Measurements from ENCODE around the gene HAVCR1.
"Not testable (repeated sequence)": the region's sequence is repeated elsewhere in the genome, so short reads cannot be mapped to it uniquely, and the experiment has no call there.

The HAVCR1 gene

DNA sequence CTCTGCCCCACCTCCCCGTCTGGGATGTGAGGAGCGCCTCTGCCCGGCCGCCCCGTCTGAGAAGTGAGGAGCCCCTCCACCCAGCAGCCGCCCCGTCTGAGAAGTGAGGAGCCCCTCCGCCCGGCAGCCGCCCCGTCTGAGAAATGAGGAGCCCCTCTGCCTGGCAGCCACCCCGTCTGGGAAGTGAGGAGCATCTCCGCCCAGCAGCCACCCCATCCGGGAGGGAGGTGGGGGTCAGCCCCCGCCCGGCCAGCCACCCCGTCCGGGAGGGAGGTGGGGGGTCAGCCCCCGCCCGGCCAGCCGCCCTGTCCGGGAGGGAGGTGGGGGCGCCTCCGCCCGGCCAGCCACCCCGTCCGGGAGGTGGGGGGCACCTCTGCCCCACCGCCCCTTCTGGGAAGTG, 44.8 kb downstream of the HAVCR1 start:
- in situ Hi-C loops (cut with MboI; ENCODE audit: low sequenced_read_pairs): not testable (repeated sequence)

DNA sequence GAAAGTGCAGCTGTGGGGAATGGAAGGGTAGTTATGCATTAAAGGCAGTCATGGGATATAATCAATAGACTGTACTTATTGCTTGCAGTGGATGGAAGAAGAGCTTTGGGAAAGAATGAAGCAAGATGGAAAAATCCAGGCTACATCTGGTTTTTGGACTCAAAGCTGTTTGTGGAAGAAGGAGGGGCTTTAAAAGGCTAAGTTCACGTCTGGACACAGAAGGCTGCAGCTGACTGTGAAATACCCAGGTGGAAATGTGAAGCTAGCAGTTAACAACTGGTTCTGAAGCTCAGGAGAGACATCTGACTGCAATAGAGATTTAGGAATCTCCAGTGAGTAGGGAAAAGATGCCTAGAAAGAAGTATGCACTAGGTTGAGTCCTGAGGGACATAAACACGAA, 52.7 kb downstream of the HAVCR1 start:
- in situ Hi-C loops (cut with MboI; ENCODE audit: low sequenced_read_pairs): no loop called here

DNA sequence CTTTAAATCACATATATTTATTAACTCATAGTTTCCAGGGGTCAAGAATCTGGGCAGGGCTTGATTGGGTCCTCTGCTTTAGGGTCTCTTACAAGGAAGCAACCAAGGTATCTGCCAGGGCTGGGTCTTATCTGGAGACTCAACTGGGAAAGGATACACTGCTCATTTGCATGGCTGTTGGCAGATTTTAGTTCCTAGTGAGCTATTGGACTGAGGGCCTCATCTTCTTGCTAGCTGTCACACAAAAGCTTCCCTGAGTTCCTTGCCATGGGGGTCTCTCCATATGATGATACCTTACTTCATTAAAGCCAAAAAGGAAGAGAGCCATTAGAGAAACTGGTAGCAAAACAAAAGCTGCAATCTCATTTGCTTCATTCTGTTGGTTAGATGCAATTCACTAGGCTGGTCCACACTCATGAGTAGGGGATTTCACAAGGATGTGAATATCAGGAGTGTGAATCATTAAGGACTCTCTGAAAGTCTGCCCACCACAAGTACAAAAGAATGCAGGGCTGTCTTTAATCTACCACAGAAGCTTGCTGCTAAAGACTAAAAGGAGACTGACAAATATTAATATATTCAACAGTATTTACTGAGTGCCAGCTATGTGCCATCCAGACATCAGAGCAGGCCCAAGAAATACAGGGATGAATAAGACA, 53.9 kb downstream of the HAVCR1 start:
- in situ Hi-C loops (cut with MboI; ENCODE audit: low sequenced_read_pairs): no loop called here

DNA sequence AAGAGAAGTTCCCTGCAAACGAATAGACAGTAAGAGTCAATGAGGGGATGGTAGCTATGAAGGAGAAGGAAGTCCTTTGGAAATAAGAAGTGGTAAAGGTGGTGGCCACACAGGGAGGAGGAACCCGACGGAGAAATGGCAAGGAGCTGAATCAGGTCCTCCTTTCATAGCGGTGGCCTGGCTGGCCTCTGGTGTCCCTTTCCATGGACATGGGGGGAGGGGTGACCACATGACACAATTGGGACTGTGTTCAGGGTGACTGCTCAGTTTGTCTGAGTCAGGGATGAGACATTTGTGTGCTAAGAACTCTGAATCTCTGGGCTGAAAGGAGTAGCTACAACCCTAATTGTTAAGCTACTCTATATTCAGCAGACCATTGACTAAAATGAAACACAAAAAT, 67.2 kb downstream of the HAVCR1 start:
- in situ Hi-C loops (cut with MboI; ENCODE audit: low sequenced_read_pairs): no loop called here

DNA sequence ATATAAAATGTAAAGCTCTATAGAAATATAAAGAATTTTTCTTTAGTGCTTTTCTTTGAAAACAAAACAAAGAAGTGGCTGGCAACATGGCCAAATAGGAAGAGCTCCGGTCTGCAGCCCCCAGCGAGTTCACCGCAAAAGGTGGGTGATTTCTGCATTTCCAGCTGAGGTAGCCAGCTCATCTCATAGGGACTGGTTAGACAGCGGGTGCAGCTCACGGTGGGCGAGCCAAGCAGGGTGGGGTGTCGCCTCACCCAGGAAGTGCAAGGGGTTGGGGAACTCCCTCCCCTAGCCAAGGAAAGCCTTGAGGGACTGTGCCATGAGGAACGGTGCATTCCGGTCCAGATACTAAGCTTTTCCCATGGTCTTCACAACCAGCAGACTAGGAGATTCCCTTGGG, 74.9 kb downstream of the HAVCR1 start:
- in situ Hi-C loops (cut with MboI; ENCODE audit: low sequenced_read_pairs): no loop called here

DNA sequence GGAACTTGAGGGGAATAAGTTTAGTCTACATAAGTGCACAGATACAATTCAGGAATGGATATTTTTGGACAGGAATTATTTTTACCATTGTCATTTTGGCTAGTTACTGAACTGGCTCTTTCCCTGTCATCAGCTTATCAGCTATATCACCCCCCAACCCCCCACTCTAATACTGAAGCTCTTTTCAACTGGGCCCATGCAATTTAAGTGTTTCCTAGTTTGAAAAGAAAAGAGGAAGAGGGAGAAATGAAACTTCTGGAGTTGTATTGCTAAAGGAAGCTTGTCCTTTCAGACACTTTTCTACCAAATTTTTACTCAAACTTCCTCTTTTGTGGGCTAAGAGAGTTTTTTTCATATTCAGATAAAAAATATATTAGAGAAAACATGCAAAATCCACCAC, 77.4 kb downstream of the HAVCR1 start:
- in situ Hi-C loops (cut with MboI; ENCODE audit: low sequenced_read_pairs): no loop called here

Measured in hTERT RPE-1 (cell line).